ENCODE results near the gene SDHC. TPM values are rescaled to one million over a fixed set of nuclear protein-coding genes. Genes with fewer than 3 reads are reported as not detected.

Gene SDHC
- total RNA-seq, 1 experiment from 2014 or later, result 192 TPM

DNA sequence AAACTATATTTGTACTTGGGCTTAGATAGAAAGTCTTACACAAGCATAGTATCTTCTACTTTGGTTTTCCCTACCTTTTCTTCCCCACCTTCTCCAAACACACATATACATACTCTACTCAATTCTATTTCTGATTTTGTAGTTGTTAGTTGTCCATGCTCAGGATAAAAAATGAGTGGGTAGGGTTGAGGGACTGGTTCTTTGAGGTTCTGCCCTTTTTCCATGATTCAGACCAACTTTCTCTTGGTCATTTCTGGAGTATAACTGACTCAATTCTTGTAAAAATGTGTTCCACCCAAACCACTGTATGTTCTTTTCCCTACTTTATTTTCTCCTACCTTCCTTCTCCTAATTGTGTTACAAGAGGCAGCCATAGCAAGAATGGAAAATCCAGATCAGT, 50.2 kb downstream of the SDHC start:
- BruUV-seq (replicated peaks), result no TSS peak
- POLR2A ChIA-PET, result no interaction called here
- ATAC-seq, result no peak
- no peak for TF ChIP-seq SP1 (IDR thresholded peaks at IDR 0.05; ENCODE audit: low read depth)
- TF ChIP-seq YY1 (IDR thresholded peaks at IDR 0.05; ENCODE audit: extremely low read depth, insufficient replicate concordance, low read depth, low read length), result no peak
- TF ChIP-seq RAD21 (IDR thresholded peaks at IDR 0.05; ENCODE audit: low read depth), result no peak
- no peak for TF ChIP-seq FOSL1 (IDR thresholded peaks at IDR 0.05; ENCODE audit: low read depth)
- no peak for TF ChIP-seq EZH2 (IDR thresholded peaks at IDR 0.05)
- TF ChIP-seq, protein P1, sequence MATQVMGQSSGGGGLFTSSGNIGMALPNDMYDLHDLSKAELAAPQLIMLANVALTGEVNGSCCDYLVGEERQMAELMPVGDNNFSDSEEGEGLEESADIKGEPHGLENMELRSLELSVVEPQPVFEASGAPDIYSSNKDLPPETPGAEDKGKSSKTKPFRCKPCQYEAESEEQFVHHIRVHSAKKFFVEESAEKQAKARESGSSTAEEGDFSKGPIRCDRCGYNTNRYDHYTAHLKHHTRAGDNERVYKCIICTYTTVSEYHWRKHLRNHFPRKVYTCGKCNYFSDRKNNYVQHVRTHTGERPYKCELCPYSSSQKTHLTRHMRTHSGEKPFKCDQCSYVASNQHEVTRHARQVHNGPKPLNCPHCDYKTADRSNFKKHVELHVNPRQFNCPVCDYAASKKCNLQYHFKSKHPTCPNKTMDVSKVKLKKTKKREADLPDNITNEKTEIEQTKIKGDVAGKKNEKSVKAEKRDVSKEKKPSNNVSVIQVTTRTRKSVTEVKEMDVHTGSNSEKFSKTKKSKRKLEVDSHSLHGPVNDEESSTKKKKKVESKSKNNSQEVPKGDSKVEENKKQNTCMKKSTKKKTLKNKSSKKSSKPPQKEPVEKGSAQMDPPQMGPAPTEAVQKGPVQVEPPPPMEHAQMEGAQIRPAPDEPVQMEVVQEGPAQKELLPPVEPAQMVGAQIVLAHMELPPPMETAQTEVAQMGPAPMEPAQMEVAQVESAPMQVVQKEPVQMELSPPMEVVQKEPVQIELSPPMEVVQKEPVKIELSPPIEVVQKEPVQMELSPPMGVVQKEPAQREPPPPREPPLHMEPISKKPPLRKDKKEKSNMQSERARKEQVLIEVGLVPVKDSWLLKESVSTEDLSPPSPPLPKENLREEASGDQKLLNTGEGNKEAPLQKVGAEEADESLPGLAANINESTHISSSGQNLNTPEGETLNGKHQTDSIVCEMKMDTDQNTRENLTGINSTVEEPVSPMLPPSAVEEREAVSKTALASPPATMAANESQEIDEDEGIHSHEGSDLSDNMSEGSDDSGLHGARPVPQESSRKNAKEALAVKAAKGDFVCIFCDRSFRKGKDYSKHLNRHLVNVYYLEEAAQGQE (IDR thresholded peaks at IDR 0.05; ENCODE audit: low read depth), result no peak
- no peak for TF ChIP-seq TCF7L2 (IDR thresholded peaks at IDR 0.05; ENCODE audit: borderline replicate concordance, extremely low read depth, insufficient read depth, insufficient read length)
- no peak for TF ChIP-seq ZFX (IDR thresholded peaks at IDR 0.05)
- no peak for TF ChIP-seq EGR1 (IDR thresholded peaks at IDR 0.05; ENCODE audit: low read depth)
- TF ChIP-seq ZNF274 (IDR thresholded peaks at IDR 0.05; ENCODE audit: low read depth, low read length), result no peak
- no peak for TF ChIP-seq SRF (IDR thresholded peaks at IDR 0.05; ENCODE audit: low read depth)
- no peak for TF ChIP-seq ELF1 (IDR thresholded peaks at IDR 0.05; ENCODE audit: borderline replicate concordance, low read depth)
- TF ChIP-seq CBX3 (IDR thresholded peaks at IDR 0.05; ENCODE audit: low read depth), result no peak
- TF ChIP-seq, protein P2, sequence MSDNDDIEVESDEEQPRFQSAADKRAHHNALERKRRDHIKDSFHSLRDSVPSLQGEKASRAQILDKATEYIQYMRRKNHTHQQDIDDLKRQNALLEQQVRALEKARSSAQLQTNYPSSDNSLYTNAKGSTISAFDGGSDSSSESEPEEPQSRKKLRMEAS (IDR thresholded peaks at IDR 0.05), result no peak
- TF ChIP-seq SIN3A (IDR thresholded peaks at IDR 0.05; ENCODE audit: low read depth), result no peak
- TF ChIP-seq, protein P3, sequence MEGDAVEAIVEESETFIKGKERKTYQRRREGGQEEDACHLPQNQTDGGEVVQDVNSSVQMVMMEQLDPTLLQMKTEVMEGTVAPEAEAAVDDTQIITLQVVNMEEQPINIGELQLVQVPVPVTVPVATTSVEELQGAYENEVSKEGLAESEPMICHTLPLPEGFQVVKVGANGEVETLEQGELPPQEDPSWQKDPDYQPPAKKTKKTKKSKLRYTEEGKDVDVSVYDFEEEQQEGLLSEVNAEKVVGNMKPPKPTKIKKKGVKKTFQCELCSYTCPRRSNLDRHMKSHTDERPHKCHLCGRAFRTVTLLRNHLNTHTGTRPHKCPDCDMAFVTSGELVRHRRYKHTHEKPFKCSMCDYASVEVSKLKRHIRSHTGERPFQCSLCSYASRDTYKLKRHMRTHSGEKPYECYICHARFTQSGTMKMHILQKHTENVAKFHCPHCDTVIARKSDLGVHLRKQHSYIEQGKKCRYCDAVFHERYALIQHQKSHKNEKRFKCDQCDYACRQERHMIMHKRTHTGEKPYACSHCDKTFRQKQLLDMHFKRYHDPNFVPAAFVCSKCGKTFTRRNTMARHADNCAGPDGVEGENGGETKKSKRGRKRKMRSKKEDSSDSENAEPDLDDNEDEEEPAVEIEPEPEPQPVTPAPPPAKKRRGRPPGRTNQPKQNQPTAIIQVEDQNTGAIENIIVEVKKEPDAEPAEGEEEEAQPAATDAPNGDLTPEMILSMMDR (IDR thresholded peaks at IDR 0.05 in 2 of 3, conservative IDR thresholded peaks at IDR 0.05 in 1 of 3; ENCODE audit: borderline replicate concordance in 1 of 3, insufficient read depth in 1 of 3, low read depth in 2 of 3, low read length in 2 of 3), result no peak
- TF ChIP-seq POLR2AphosphoS5 (IDR thresholded peaks at IDR 0.05; ENCODE audit: low read depth, low read length), result no peak
- TF ChIP-seq, protein P4, sequence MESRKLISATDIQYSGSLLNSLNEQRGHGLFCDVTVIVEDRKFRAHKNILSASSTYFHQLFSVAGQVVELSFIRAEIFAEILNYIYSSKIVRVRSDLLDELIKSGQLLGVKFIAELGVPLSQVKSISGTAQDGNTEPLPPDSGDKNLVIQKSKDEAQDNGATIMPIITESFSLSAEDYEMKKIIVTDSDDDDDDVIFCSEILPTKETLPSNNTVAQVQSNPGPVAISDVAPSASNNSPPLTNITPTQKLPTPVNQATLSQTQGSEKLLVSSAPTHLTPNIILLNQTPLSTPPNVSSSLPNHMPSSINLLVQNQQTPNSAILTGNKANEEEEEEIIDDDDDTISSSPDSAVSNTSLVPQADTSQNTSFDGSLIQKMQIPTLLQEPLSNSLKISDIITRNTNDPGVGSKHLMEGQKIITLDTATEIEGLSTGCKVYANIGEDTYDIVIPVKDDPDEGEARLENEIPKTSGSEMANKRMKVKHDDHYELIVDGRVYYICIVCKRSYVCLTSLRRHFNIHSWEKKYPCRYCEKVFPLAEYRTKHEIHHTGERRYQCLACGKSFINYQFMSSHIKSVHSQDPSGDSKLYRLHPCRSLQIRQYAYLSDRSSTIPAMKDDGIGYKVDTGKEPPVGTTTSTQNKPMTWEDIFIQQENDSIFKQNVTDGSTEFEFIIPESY (IDR thresholded peaks at IDR 0.05; ENCODE audit: extremely low read depth, insufficient replicate concordance, low read length), result no peak
- Histone ChIP-seq H3K27me3 (ENCODE audit: insufficient read depth, low read length) (no peaks in the 10 kb centered on the region), H3K36me3 (ENCODE audit: control insufficient read depth in 1 of 2, insufficient read depth in 2 of 2, low read length in 2 of 2) (peaks cover 8 to 13% of the 10 kb centered on the region in 2 experiments; a peak in 3 of 4 replicates), H3K27ac (ENCODE audit: low read depth, low read length) (no peak overlapping the region), H3K4me1 (ENCODE audit: control insufficient read depth in 1 of 2, insufficient read depth in 2 of 2, low read length in 2 of 2) (peaks cover 2 to 4% of the 10 kb centered on the region in 2 experiments; a peak in 3 of 4 replicates), H4K20me1 (ENCODE audit: insufficient read depth) (no peaks in the 10 kb centered on the region), H3K9me2 (ENCODE audit: insufficient read depth) (no peaks in the 10 kb centered on the region), H3K4me3 (replicated peaks in 1 of 2; ENCODE audit: low read depth in 1 of 2, low read length in 2 of 2) (no peak overlapping the region), H2AFZ (ENCODE audit: low read depth, low read length, poor library complexity, severe bottlenecking) (no peak overlapping the region), H3K4me2 (ENCODE audit: low read length) (no peak overlapping the region), H3K79me2 (ENCODE audit: insufficient read depth, low read length) (no peaks in the 10 kb centered on the region), H3K9me3 (ENCODE audit: control insufficient read depth in 1 of 2, insufficient read depth in 1 of 2, low read depth in 1 of 2, low read length in 2 of 2) (no peaks in the 10 kb centered on the region), H3K9ac (ENCODE audit: low read length) (no peak overlapping the region)
- CTCF ChIA-PET, result no interaction called here
- intact Hi-C loops (cut with micrococcal nuclease), result no loop called here
- DNase-seq (ENCODE audit: low read depth, low spot score), result no peak
- RAD21 ChIA-PET (ENCODE audit: low non-redundant PET in 1 of 2, low total read pairs in 2 of 2, uncharacterized antibody in 2 of 2, unreplicated experiment in 2 of 2), result no interaction called here

All from HCT116 (cell line).